HG02870 (cell line): ENCODE measurements around the gene MED15.
"Not testable (repeated sequence)": the region's sequence is repeated elsewhere in the genome, so short reads cannot be mapped to it uniquely, and the experiment has no call there.

Source experiments
- ATAC-seq: cut with Tn5 transposase; IDR thresholded peaks from one replicate; pipeline ENCODE4 v1.9.1; 2021; ENCODE audit warnings: mild to moderate bottlenecking, moderate library complexity; ENCODE audit not compliant: unreplicated experiment

Gene MED15

DNA sequence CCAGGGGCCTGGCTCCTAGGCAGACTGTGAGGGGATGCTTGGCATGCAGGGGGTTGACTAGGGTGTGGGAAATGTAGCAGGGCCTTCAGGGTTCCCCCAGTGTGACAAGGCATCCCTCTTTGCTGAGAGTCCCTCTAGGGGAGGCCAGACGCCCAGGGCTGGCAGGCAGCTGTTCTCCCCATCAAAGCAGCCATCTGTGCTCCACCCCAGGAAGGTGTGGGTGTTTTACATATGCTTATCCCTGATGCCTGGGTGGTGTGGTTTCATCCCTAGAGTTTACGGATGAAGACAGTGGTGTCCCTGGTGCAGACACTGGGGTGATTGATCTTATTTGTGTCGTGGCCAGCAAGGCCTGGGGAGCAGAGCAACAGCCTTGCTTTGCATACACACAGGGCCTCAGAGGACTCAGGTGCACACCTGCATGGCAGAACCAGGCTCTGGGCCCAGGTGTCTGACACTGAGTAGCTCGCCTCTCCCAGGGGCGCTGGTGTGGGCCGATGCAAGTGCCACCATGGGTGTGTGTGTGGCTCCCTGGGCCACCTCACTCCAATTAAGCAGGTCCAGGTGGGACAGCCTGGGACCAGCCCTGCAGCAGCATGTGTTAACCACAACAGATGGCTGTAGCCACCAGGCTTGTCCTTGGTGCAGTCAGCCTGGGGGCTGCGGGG, 74.2 kb downstream of the MED15 start:
- ATAC-seq: no peak

DNA sequence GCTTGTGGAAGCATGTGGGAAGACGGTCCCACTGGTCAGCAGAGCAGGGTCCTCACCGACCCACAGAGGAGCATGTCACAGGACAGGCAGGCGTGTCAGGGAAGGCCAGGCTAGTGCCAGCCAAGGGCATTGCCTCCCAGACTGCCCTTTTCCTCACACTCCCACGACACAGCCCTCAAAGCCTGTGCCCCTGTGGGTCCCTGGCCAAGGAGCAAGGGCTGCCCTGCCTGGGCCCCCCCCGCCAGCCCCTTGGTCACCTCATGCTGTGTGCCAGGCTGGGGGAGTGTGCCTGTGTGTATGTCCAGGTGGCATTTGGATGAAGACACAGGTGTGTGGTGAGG, 74.7 kb downstream of the MED15 start:
- ATAC-seq: no peak

DNA sequence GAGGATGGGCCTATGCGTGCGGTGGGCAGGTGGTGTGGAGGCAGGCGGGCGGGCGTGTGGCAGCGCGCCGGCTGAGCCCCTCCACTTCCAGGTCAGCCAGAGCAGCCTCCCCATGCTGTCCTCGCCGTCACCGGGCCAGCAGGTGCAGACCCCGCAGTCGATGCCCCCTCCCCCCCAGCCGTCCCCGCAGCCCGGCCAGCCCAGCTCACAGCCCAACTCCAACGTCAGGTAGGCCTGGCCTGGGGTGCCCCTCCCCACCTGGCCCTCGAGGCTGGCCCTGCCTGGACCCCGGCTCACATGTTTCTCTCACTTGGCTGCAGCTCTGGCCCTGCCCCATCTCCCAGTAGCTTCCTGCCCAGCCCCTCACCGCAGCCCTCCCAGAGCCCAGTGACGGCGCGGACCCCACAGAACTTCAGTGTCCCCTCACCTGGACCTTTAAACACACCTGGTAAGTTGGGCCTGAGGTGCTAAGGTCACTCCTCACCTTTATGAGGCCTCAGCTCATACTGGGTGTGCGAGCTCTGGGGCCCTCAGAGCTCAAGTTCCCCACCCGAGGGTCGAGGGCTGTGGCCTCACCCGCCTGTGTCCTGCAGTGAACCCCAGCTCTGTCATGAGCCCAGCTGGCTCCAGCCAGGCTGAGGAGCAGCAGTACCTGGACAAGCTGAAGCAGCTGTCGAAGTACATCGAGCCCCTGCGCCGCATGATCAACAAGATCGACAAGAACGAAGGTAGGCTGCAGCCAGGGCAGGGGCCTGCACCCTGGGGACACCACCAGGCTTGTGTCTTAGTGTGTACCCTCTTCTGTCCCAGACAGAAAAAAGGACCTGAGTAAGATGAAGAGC, 75.3 kb downstream of the MED15 start:
- no peak for ATAC-seq

DNA sequence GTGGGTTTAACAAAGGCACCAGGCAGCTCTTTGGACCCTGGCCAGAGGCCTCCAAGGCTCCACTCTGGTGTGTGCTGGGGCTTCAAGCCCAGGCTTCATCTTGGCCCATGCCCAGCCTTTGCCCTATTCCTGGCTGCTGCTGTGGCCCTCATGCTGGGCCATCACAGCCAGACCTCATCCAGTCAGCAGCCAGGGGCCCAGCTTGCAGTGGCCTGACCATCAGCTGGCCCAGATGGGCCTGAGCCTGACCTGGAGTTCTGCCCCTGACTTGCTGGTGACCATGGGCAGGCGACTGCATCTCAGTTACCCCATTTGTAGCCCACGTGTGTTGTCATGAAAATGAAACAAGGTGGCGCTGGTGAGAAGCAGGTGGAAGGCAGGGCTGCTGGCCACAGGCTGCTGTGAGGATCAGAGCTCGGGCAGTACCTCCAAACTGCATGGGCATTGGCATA, 76.1 kb downstream of the MED15 start:
- ATAC-seq: no peak

DNA sequence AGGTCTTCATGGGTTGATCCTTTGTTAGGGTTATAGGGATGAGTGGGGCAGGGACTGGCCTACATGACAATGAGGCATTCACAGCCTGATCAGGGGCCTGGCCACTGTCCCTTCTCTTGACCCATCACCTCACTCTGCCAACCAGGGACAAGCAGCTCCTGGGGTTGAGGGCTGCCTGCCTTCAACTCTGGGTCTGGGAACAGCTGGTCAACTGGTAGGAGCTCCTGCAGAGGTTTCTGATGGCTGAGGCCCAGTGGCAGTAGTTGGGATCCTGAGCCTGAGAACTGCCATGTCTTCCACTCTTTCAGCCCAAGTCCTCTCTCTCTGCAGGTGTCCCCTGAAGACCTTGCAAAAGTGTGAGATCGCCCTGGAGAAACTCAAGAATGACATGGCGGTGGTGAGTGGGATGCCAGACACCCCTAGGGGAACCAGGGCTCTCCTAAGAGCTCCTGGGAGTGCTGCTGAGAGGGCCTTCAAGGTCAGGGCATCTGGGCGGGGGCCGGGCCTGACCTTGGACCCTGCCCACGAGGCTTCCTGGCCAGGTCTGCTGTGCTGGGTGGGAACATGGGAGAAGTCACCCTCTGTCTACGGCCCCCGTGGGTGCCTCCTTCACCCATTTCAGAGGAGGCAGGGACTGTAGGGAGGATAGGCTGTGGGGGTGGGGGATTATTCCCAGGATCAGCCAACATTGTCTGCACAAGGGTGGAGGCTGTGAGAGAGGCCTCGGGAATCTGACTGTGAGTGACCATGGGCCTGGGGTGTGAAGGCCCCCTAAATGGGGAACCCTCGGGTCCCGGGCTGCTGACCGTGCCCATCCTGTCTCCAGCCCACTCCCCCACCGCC, 76.8 kb downstream of the MED15 start:
- ATAC-seq: no peak

DNA sequence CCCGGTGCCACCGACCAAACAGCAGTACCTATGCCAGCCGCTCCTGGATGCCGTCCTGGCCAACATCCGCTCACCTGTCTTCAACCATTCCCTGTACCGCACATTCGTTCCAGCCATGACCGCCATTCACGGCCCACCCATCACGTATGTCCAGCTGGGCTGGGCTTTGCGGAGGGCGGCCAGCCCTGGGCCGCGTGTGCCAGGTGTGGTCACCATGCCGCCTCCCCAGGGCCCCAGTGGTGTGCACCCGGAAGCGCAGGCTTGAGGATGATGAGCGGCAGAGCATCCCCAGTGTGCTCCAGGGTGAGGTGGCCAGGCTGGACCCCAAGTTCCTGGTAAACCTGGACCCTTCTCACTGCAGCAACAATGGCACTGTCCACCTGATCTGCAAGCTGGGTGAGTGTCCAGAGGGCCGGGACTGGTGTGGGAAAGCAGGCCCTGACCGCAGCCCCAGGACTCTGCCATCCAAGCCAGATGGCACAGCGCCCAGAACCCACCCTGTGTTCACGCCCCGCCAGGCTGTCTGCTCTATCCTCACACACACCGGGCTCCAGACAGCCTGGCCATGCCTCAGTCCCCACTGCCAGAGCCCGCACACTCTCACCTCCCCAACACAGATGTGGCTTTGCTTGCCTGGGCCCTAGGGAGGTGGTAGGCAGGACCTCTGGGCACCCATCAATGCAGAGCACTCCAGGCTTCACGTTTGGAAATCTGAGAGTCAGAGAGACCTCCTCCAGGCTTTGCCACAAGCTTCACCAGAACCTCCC, 77.6 kb downstream of the MED15 start:
- no peak for ATAC-seq

DNA sequence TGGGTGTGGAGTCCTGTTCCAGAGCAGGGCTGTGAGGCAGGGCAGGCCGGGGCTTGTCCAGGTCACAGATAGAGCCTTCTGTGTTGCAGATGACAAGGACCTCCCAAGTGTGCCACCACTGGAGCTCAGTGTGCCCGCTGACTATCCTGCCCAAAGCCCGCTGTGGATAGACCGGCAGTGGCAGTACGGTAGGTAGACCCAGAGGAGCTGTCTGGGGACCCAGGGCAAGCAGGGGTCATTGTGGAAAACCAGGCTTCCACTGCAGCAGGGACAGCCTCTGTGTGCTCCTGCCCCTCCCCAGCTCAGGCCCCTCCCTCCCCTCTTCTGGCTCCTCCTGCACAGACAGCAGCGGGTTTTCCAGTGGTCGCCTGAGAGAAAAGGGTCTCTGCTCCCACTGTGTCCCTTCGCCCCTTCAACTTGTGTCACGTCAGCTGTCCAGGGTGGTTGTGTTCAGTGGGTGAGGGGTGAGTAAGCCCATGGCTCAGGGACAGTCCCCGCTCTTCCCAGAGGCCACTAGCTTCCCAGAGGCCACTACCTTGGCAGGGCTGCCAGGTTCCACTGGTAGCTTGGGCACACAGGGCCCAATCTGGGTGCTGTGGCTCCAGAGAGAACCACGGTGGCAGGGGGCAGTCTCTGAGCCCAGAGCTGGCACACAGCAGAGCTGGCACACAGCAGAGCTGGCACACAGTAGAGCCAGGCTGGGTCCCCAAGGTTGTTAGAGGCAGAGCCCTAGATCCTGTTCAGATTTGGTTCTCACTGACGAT, 78.4 kb downstream of the MED15 start:
- ATAC-seq: no peak

DNA sequence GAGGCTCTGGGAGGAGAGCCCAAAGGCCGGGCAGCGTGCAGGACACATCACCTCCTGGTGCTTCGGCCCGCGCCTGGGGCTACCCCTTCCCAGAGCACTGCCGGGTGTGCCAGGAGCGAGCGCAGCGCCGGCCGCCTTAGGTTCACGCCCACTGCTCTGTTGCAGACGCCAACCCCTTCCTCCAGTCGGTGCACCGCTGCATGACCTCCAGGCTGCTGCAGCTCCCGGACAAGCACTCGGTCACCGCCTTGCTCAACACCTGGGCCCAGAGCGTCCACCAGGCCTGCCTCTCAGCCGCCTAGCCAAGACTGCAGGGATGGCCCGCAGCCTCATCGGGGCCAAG, 79.0 kb downstream of the MED15 start:
- ATAC-seq: no peak

DNA sequence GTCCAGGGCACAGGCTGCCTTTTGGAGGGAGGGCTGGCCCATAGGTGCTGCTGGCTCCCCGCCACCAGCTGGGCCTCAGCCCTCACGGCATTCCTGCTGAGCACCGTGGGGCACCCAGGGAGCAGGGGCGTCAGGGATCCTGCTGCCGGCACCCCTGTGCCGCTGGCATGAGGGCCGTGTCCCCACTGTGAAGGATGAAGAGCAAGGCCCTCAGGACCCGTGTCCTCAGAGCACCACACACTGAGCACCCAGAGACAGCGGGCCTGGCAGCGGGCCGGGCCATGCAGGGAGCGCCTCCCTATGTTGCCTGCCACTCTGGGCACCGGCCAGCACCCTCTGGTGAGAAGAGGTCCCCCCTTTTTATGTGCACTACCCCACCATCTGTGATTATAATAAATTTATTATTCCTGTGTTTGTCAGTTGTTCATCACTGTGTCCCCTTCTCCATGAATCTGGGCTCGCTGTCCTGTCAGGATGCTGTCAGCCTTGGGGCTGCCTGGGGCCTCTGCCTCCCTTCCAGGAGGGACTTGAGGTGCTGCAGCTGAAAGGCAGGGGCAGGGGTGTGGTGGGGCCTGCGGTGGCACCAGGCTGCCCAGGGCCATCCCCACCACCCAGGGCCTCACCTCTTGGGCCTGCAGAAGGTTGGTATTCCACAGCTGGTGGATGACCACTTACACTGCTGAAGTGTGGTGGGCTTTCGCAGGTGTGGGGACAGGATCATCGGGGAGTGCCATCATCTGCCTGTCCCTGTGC, 80.0 kb downstream of the MED15 start:
- ATAC-seq: no peak

DNA sequence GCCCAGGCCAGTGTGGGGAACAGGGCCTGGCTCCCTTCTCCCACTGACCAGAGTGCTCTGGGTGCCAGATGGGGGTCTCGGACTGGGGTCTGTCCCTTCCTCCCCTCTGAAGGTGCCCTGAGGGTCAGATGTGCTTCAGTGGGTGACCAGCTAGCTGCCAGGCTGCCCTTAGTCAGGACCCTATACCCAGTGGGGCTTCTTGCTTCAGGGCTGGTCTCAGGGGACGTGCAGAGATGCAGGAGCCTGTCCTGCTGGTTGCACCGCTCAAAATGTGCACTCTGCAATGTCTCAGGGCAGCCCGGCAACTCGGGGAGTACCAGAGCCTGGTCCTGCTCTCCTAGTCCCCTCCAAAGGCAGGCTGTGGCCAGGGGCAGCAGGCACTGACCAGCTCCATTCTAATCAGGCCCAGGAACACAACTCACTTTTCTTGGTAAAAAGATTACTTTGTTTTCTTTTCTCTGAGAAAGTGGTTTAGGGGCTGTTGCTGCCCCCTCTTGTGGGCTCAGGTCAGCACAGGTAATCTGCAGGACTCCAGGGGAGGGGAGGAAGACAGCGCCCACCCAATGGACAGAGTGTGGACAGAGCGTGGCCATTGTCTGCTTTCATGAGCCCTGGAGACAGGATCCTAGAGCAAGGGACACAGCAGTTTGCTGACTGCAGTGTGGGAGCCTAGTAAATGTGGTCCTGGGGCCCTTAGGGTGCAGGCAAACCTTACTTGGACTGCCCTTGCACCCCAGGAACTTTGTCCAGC, 80.9 kb downstream of the MED15 start:
- no peak for ATAC-seq

DNA sequence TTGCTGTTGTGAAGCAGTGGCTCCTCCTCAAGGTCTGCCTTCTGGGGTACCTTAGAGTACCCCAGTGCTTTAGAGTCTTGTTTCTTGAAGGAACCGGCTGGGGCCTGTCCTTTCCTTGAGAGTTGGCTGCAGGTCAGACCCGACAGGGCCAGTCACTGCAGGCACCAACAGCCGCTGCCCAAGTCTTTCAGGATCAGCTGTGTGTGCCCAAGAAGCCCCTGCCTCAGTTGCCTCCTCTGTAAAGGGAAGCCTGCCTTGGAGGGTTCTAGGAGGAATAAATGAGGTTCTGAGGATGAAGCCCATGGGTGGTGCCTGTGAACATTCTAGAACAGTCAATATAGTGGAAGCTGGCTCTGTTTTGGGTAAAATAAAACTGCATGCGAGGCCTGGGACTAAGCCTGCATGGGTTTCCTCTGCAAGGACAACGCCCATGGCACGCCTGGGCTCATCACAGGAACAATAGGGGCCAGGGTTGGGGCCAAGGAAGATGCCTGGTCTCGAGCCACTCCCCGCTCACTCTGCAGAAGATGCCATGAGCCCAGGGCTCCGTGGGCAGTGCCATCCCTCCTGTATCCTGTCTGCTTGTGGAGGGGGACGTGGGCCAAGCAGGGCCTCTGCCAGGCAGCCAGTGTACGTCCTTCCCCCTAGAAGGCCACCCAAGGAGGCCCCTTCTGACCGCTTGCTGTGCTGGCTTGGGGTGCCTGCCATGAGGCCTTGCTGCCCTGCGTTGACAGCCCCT, 81.6 kb downstream of the MED15 start:
- no peak for ATAC-seq

DNA sequence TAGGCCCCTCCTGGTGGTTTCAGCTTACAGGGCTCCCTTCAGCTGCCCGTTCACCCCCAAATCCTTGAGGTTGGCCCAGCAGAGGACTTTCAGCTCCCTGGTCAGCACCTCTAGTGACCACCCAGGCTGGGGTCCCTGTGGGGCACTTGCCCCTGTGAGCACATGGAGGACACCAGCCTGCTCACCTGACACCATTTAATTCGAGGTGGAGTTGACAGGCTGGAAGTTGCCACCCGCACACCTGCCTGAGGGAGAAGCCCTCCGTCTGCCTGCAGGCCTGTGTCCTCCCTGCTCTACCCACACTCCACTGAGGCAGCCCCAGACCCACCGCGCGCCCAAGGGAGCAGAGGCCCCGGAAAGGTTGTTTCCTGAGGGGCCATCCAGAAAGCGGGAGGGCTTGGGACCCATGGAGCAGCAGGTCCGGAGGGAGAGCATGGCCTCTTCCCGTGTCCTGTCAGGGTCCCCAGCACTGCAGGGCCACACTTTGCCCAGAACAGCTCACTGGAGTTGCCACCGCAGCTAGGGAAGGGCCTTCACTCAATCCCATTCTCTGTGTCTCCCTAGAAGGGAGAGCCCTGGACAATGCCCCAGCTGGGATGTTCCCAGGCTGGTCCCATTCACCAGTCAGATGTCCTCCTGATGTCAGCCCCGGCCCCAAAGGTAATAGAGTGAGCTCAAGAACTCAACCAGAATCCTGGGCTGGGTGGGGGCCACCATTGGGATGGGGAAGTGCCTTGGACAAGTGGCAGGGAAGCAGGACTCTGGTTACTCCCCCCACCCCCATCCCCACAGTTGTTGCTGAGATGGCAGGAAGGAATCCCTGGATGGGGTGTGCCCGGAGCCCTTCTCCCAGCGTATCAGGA, 82.4 kb downstream of the MED15 start:
- no peak for ATAC-seq

DNA sequence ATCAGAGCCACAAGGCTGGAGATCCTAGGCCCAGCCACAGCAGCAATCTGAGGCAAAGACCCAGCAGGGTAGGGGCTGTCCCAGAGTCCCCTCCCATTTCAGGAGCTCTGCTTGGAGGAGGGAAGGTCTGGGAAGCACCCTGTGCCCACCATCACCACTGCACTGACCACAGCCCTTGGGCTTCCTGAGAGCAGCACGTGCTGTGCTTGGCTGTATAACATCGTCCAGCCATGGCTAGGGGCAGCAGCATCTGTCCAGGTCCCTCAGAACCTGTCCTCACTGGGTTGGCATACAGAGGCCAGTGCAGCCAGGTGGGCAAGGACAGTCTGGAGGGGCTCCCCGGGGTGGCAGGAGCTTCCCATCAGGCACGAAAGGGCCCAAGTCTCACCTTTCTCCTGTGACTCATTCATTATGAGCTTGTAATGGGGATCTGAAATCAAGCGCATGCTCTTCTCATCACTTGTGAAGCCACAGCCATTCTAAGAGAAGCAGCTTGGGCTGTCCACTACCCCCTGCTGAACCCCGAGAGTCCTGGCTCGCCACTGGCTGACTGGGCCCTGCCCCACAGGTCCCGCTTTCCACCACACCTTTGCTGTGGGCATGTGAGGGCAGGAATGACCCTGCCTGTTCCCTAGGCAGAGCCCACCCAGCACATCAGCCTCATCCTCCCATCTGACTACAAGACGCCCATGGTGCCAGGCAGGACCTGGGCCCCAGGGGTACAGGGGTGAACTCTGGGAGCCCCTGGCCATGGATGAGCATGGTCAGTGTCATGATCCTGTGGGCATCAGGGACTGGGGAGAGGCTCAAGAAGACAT, 83.3 kb downstream of the MED15 start:
- no peak for ATAC-seq

DNA sequence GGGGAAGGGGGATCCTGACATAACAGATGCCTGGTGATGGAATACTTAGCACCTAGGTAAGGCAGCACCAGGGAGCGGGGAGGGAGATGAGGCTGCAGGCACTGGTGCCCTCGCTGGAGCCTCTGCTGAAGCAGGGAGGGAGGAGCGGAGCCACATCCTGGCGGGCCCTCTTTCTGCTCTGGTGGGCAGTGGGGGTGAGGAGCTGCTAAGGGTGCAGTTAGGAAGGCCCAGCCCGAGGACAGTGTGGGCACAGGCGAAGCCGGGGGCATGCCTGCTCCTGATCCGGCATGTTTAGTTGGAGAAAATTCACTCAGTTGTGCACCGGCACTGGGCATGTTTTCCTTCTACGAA, 83.9 kb downstream of the MED15 start:
- no peak for ATAC-seq

DNA sequence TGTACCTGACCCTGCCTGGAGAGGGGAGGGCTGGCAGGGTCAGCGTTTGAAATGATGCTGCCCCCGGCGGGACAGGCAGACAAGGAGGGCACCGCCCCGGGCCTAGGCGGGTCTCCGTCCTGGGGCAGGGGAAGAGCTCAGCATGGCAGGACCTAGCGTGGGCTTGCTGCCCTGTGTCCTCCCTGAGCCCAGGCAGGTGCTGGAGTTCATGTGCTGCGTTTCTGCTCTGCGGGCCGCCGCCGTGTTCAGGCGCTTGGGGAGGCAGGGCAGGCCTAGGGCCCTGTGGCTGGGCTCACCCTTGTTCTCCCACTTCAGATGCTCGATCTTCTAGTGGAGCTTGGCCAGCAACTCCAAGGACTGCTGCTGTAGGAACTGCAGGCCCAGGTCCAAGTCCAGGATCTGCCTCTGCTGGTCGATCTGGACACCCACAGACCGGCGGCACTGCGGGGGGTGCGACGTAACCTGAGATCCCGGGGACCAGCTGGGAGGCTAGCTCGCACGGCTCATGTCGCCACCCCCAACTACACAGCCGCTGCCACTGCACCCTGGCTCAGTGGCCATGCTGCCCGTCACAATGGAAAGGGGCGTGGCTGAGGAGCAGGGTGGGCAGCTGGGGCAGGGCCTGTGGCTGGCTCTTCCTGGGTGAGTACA, 84.4 kb downstream of the MED15 start:
- ATAC-seq: no peak

DNA sequence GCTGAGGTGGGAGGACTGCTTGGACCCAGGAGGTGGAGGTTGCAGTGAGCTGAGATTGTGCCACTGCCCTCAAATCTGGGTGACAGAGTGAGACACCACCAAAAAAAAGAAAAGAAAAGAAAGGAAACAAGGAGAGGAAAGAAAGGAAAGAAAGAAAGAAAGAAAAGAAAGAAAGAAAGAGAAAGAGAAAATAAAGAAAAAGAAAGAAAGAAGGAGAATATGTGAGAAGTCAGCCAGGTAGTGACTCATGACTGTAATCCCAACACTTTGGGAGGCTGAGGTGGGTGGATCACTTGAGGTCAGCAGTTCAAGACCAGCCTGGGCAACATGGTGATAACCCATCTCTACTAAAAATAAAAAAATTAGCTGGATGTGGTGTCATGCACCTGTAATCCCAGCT, 86.6 kb downstream of the MED15 start:
- ATAC-seq: not testable (repeated sequence)
